Fibroblast of skin of back (primary cell): ENCODE data around the gene NFATC2. TPM values are rescaled to one million over a fixed set of nuclear protein-coding genes. Genes with fewer than 3 reads are reported as not detected.
"Not testable (repeated sequence)": the region's sequence is repeated elsewhere in the genome, so short reads cannot be mapped to it uniquely, and the experiment has no call there.

Source experiments
- DNase-seq: peaks from one replicate; pipeline ENCODE4 v3.0.0-alpha.2; 2013
- polyA plus RNA-seq, 2 experiments: library from polyadenylated mRNA; unstranded; fragments of 120-200 nt; gene quantifications; one replicate each; pipeline ENCODE4 v1.2.1, GENCODE V29; 2013; ENCODE audit not compliant: insufficient read length in 2 of 2

The NFATC2 gene
- polyA plus RNA-seq (2013, experiment 1 of 2; ENCODE audit: insufficient read length): 2.3 TPM
- polyA plus RNA-seq (2013, experiment 2 of 2; ENCODE audit: insufficient read length): 1.3 TPM

GRCh38 chr20:51542571-51543421 lies at the start of gene NFATC2:
NFATC2 (minus strand) TSS chr20:51542719; CDS start chr20:51542499, 220 bp downstream.
- DNase-seq: no peak

DNA sequence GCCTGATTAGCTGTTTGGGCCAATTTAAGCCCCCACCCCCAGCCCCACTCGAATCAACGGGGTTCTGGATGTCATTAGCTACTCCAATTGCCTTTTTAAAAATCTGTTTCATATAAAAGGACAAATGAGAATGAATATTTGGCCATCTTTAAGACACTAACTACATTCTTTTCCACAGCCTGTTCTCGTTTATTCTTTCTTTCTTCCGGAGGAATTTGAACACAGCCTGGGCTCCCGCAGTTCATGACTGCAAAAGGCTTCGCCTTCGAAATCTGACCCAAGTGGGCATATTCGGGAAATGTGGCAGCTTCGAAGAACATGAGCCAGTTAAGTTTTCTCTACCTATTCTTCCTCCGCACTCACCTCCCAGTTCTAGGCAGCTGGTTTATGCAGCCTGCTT lies 49.4 kb upstream of the NFATC2 start:
- no peak for DNase-seq

DNA sequence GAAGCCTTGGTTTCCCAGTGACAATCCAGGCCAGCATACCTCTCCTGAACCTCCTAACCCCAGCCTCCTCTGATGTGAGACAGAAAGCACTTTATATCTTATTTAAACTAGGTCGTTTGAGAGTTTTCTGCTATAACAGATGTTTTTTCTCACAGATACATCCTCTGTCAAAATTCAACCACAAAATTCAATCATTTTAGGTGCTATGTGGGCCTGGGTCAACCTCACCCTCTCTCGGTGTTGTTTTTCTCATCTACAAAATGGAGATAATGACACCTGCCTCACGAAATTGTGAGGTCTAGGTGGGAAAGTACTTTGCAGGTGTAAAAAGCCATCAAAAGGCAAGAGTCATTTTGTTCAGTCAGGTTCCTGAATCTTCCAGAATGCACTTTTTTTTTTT lies 46.2 kb upstream of the NFATC2 start:
- no peak for DNase-seq

DNA sequence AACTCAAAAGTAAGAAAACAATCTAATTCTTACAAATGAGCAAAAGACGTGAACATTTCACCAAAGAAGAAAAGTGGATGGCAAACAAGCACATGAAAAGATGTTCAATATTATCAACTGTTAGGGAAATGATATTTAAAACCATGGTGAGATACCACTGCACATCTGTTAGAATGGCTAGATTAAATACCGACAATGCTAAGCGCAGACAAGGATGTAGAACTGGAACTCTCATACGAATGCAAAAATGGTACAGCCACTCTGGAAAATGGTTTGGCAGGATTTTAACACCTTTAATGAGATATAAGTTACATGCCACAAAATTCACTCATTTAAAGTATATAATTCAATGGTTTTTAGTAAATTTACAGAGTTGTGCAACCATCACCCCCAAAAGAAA lies 44.6 kb upstream of the NFATC2 start:
- no peak for DNase-seq

- peak; percentile 98 for DNase-seq
Observed at GRCh38 chr20:51586005-51586440, 43.5 kb upstream of the NFATC2 start.

- peak; percentile 28 for DNase-seq
Observed at GRCh38 chr20:51585148-51585547, 42.6 kb upstream of the NFATC2 start.

- no peak for DNase-seq
Observed at GRCh38 chr20:51584737-51585136, 42.2 kb upstream of the NFATC2 start.

GRCh38 chr20:51584116-51584515 lies 41.6 kb upstream of the NFATC2 start:
- no peak for DNase-seq

GRCh38 chr20:51583499-51583898 lies 41.0 kb upstream of the NFATC2 start:
- DNase-seq: no peak

GRCh38 chr20:51583073-51583472 lies 40.6 kb upstream of the NFATC2 start:
- no peak for DNase-seq

GRCh38 chr20:51581571-51581970 lies 39.1 kb upstream of the NFATC2 start:
- DNase-seq: no peak

GRCh38 chr20:51579137-51579536 lies 36.6 kb upstream of the NFATC2 start:
- peak; percentile 87 for DNase-seq

GRCh38 chr20:51578145-51578459 lies 35.6 kb upstream of the NFATC2 start:
- DNase-seq: no peak

DNA sequence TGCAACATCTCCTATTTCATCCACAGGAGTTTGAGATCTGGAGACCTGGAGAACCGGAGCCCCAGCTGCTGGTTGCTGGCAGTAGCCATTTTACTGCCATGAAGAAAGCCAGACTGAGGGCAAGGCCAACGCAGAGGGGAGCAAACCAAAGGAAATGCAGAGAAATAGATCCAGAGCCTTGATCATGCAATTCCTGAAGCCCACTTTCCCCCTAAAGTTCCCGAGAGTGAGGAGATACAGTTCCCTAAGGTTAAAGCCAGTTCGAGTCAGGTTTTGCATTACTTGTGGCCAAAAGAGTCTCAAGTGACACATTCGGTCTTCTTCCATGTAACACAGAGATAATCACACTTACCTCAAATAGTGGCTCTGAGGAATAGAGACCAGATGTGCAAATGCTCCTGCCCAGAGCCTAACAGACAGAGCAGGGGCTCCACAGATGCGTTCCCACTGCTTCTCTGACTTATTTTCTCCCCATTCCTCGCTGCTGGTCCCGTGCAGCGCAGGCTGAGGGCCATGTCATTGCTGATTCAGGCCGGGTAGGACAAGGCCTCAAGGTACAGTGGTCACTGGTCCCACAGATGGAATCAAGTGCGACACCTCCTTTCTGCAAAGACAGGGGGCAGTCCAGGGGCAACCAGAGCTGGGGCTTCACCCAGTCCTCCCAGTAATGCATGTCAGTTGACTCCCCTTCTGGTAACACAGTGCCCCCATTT lies 35.1 kb upstream of the NFATC2 start:
- DNase-seq: no peak

GRCh38 chr20:51575486-51575885 lies 33.0 kb upstream of the NFATC2 start:
- no peak for DNase-seq

GRCh38 chr20:51574248-51575033 lies 31.9 kb upstream of the NFATC2 start:
- DNase-seq: peak; percentile 35

DNA sequence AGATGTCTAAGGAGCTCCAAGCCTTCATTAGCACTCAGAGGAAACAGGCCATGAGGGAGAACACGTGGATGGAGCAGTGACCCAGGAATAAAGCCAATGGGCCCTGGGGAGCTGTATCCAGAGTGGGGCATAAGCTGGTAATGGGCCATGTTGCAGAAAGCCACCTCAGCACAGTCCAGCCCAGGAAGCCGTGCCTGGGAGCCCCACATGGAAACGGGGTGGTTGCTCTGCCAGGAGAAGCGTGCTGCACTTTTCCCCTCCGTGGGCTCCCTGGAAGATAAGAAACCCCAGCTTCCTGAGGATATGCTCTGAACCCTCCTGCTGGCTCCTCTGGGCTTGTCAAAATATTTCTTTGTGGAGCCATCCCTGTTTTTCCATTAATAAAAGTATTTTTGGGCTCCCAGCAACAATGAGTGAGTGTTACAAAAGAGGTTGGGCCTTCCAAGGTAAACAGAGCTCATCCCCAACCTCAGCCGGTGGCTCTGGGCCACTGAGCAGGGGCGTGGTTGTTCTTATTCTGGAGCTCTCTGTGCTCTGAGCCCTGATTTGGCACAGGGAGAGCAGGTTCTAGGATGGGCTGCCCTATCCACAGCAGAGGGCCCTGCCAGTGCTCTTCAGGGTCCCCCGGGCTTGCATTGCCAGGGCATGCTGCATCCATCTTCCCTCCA lies 31.2 kb upstream of the NFATC2 start:
- DNase-seq: peak; percentile 33

DNA sequence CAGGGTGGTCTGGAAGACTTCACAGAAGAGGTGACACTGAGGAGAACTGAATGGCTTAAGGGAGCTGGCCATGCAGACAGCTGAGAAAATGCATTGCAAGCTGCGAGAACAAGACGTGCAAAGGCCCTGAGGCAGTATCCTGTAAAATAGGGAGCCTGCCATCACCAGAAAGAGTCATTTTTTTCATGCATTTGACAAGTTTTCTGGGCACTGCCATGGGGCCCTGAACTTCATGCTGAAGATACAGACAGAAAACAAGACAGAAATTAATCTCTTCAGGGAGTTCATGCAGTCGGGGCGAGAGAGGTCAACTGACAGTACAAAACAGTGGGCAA lies 28.9 kb upstream of the NFATC2 start:
- no peak for DNase-seq

GRCh38 chr20:51570739-51571459 lies 28.4 kb upstream of the NFATC2 start:
- DNase-seq: peak; percentile 59

DNA sequence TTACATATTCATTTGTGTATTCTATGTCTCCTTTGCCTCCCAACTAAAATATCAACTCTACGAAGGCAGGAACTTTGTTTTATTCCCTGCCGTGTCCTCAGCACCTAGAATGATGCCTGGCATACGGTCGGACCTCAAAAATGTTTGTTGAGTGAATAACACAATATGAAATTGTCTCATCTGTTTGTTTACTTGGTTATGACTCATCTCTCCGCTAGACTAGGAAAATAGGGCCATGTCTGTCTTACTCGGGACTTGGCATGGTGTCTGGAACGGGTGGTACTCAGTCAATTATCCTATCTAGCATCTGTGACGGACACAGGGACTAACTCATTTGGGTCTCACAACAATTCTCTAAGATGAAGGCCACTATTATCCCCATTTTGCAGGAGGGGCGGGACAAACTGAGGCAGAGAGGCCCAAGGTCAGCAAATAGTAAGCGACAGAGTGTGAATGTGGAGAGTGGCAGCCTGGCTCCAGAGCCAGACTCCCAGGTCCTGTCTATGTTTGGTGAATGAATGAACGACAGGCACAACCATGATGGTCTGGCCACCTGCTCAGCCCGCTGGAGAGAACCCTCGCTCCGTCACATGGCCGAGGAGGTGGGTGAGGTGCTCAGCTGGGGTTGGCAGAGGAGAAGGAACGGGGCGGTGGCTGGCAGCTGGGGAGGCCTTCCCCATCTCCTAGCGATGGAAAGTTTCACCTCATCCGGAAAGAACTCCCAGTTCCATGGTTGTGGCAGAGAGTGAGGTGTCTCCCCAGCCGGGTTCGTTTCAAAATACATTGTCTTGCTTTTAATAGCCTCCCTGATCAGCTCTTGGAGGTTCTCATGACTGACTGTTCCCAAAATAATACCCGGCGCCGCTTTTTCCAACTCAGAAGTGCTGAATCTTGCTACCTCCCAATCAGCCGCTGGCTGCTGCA lies 27.6 kb upstream of the NFATC2 start:
- peak; percentile 57 for DNase-seq

- not testable (repeated sequence) for DNase-seq
Observed at GRCh38 chr20:51568533-51568932, 26.0 kb upstream of the NFATC2 start.
